Subcutaneous adipose tissue (tissue), 4 donors: ENCODE data around the gene GPR45. TPM values are rescaled to one million over a fixed set of nuclear protein-coding genes. Genes with fewer than 3 reads are reported as not detected.

ENCODE experiments used
- CTCF ChIP-seq: fragments of 450-650 bp; IDR thresholded peaks from one replicate; pipeline ENCODE4 v1.5.1; 2016; ENCODE audit warnings: low read depth, mild to moderate bottlenecking, control low read depth, antibody characterized with exemption, moderate library complexity
- total RNA-seq, 4 donors: library from RNA; depleted of rRNA; stranded (reverse); fragments of >200 nt; gene quantifications; one replicate each; pipeline ENCODE4 v1.1.0, GENCODE V29; 2016

GPR45 gene
- total RNA-seq, 4 donors from 2014 or later, result not detected

- TF ChIP-seq CTCF, result no peak
These were observed 2.9 kb downstream of the GPR45 start for GRCh38 chr2:105244451-105244850.

GRCh38 chr2:105248316-105249070, 7.0 kb downstream of the GPR45 start:
- no peak for TF ChIP-seq CTCF

GRCh38 chr2:105249181-105249580, 7.6 kb downstream of the GPR45 start:
- TF ChIP-seq CTCF, result no peak

GRCh38 chr2:105249891-105250290, 8.3 kb downstream of the GPR45 start:
- TF ChIP-seq CTCF, result no peak

- TF ChIP-seq CTCF, result no peak
These were observed 10.7 kb downstream of the GPR45 start for GRCh38 chr2:105252271-105252670.

GRCh38 chr2:105254531-105255210, 13.1 kb downstream of the GPR45 start:
- no peak for TF ChIP-seq CTCF

GRCh38 chr2:105255979-105256378, 14.4 kb downstream of the GPR45 start:
- no peak for TF ChIP-seq CTCF
